HG02981 (cell line): ENCODE data around the gene GJC2.

Source experiments
- ATAC-seq: cut with Tn5 transposase; IDR thresholded peaks from one replicate; pipeline ENCODE4 v1.9.1; 2021; ENCODE audit warnings: mild to moderate bottlenecking, moderate library complexity; ENCODE audit not compliant: unreplicated experiment

The GJC2 gene

DNA sequence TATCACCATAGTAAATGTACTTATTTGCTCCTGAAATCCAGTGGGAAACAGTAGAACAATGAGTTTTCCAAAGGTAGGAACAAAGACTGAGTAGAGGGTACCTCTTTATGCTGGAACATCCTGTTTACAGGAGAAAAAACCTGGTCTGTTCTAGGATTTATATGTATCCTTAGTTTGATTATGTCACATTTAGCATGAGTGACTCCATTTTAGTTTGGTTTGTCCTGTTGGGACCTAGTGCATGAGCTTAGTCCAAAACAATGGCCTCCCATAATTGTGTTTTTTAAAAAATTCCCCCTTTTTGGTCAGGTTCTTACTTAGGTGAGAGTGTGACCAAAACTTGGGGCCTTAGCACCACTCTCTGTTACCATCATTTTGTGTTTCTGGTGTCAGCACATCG, 37.1 kb upstream of the GJC2 start:
- no peak for ATAC-seq

GRCh38 chr1:228114827-228115226, 34.9 kb upstream of the GJC2 start:
- no peak for ATAC-seq

DNA sequence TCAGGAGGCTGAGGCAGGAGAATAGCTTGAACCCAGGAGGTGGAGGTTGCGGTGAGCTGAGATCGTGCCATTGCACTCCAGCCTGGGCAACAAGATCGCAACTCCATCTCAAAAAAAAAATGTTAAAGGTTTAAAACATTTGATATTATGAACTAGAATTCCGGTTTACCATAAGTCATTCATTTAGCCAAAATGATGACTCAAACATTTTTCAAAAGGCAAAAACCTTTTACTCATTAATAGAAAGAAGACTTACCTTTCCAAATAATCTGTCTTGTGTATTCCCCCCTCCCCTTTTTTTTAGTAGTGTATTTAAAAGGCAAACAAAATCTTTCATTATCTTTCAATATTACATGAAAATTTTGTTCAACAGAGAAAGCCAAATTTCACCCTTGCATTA, 32.4 kb upstream of the GJC2 start:
- no peak for ATAC-seq

DNA sequence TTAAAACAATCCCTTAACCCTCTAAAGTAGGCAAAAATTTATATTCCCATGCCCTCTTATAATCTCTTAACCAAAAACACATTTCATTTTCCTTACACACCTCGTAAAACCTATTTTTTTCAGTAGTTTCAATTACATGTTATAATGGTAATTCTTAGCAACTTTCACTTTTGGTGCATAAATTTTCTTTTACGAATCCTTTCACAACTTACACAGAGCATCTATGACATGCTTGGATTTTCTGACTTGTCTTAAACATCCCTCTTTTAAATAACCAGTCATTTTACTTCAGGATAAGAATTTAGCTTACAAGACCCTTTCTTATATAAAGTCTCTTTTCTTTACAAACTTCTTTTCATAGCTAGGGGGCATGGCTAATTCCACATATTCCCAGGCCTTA, 31.7 kb upstream of the GJC2 start:
- no peak for ATAC-seq

DNA sequence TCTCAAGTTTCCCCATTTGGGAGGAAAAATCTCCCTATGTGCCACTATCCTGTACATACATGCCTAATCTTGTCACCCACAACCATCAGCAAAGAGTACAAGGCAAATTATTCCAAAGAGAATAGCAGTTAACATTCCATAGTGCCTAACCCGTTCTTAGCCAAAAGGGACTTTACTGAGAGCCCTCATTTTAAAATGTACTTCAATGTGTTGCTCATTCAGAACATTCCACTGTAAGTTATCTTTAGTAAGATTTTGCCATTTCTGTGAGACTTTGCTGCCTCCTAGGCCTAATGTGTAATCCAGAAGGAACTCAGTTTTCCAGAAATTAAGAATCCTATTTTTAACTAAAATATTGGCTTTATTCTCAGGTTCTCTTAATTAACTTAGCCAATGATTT, 29.4 kb upstream of the GJC2 start:
- ATAC-seq: no peak

DNA sequence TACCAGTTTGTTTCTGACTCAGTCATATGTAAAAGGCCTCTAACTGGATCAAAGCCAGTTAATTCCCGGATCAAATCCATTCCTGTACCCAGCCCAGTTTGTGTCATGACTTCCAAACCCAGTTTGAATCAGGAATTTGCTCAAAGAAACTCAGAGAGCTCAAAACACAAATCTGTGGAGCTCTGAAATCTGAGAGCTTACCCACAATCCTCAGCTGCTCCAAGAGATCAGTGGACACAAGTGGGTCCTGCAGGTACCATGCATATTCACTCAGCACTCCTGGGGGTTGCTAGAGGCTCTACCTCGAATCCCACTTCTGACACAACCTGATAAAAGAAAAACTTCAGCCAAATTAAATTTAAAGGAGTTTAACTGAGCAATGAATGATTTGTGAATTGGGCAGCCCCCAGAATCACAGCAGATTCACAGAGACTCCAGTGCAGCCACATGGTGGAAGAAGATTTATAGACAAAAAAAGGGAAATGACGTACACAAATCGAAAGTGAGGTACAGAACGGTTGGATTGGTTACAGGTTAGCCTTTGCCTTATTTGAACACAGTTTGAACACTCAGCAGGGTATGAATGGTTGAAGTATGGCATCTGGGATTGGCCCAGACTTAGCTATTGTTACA, 28.8 kb upstream of the GJC2 start:
- no peak for ATAC-seq

DNA sequence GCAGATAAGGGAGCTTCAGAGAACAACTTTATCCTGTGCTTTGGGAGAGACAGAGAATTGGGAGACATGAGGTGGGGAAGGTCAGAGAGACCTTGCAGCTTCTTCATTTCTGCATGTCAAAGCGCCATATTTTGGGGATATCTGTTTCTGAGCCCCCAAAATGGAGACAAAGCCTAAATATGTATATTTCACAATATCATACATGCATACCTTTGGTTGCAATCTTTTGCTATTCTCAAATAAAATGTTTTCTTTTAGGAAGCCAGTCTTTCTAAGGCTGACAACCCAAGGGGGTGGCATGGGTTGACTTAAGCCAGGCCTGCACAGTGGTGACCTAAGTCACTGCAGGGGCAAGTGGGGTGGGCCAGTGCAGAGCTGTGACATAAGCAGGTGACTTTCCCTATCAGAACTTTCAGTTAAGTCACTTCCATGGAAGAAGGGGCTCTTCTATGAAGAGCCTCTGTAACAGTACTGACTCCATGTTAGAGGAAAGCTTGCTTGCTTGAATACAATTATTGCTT, 26.7 kb upstream of the GJC2 start:
- no peak for ATAC-seq

- ATAC-seq: no peak
Observed at GRCh38 chr1:228123505-228123904, 26.2 kb upstream of the GJC2 start.

DNA sequence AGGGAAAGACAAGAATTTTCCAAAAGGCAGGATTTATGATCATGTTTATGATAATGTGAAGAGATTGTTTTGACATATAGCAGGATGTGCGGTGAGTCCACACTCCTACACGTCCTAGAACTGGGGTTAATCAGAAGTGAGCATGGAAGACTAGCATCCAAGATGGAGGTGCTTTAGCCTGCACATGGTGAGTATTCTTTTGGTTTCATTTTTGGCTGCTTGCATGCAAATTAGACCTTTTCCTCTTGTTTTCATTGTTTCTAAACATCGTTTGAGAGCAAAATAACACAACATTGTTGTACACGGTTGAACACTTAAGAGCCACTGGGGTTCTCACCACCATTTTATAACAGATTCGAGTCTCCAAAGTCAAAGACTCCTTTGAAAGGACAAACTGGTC, 24.5 kb upstream of the GJC2 start:
- ATAC-seq: no peak

GRCh38 chr1:228131766-228132165, 18.0 kb upstream of the GJC2 start:
- ATAC-seq: no peak

- ATAC-seq: no peak
Observed at GRCh38 chr1:228134591-228134990, 15.1 kb upstream of the GJC2 start.

DNA sequence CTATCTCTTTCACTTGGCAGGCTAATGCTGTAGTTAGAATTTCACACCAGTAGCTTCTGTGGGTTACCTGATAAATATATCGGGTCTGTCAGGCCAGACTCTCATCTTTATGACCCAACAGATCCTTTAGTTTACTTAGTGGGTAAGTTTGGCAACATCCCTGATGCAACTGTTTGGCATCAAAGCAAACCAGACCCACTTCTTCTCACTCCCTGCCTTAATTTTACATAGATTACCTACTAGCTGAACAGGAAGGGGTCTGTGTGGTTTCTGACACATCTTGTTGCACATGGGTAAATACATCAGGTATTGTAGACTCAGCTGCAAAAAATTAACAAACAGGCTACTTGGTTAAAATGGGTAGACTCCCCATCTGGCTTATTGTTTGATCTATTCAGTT, 12.8 kb upstream of the GJC2 start:
- ATAC-seq: no peak

DNA sequence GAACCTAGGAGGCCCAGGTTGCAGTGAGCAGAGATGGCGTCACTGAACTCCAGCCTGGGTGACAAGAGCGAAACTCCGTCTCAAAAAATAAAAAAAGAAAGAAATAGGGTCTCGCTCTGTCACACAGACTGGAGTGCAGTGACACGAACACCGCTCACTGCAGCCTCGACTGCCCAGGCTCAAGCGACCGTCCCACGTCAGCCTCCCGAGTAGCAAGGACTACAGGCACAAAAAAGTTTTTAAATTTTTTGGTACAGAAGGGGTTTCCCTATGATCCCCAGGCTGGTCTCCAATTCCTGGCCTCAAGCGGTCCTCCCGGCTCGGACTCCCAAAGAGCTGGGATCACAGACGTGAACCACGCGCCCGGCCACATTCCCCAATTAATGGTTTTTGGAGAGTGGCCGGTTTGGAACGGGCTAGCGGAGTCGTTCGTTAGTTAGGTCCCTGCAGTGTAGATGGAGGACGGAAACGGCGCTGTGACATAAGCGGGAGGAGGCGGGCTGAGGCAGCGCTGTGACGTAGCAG, 10.3 kb upstream of the GJC2 start:
- ATAC-seq: no peak

DNA sequence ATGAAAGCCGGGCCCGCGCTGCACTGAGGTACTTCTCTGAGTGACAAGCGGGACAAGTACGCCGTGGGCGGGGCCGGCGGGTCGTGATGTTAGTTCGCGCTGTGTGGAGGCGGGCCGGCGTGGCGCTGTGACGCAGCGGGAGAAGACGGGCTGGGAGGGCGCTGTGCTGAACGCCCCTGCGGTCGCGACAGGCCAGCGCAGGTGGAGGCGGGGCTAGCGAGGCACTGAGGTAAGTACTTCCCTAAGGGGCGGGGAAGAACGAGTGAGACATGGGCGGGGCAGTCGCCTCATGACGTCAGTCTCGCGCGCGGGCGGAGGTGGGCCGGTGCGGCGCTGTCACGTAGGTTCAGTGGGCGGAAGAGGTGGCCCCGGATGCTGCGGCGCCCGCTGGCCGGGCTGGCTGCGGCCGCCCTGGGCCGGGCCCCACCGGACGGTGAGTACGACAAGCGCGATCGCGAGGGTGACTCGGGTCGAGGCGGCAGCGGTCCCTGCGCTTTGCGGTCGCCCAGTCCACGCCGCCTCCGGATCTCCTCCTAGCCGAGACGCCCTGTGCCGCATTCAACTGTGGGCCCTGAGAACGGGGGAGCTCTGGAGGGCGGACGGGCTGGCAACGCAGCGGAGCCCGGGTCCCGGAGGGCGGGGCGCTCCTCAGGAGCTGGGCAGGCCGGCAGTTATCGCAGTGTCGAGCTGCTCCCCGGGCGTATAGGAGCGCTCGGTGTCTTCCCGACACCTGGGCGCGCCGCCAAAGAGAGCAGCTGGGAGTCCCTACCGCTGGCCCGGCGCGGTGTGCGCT, 9.6 kb upstream of the GJC2 start, which contains the start of gene GUK1:
Gene GUK1, plus strand, starts transcription at position 349 of the 793 bp plus-strand sequence. Its CDS starts 24 bp downstream, at position 373.
- peak; percentile 92 for ATAC-seq

DNA sequence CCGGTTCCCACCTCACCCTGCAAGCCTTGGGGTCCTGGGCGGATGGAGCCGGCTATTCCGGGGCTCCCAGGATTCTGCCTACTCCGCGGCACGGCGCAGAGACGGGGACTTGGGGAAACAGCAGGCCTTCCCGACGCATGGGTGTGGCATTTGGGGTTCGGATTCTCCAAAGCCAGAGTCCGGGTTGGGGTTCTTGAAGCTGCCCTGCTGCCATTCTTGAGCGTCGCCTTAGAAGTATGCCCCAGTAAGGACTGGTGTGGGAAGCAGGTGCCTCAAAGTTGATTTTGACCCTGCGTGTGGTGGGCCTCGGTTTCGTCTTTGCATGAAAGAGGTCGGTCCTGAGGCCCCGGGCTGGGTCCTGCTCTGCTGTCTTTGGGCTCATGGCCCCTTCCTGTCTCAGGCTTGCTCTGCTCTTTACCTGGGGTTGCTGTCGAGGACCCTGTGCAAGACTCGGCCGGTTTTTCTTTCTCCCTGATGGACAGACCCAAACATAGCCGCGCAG, 9.0 kb upstream of the GJC2 start:
- ATAC-seq: no peak

GRCh38 chr1:228141226-228142044, 8.3 kb upstream of the GJC2 start:
- no peak for ATAC-seq

DNA sequence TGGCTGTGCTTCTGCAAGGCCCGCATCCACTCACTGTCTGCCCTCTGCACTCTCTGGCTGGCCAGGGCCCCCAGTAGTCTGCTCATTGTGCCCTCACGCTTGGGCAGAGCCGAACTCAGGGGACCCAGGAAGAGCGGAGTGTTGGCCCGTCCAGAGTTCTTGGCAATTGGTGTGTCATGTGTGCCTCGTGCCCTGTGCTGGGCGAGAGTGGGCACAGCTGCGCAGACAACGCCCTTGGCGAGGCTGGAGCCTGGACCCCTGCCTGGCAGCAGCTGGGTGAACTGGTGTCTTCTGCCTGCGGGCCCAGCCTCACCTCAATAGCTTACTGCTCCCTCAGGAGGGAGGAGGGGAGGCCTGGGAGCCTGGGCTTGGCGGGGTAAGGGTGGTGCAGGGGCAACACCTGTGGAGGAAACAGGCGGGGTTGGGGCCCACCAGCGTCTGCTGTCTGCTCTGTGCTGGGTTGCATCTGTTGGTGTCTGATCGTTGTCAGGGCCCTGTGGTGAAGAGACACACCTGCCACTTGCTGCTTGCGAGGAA, 7.5 kb upstream of the GJC2 start:
- ATAC-seq: no peak

- no peak for ATAC-seq
Observed at GRCh38 chr1:228142701-228143136, 7.0 kb upstream of the GJC2 start.

DNA sequence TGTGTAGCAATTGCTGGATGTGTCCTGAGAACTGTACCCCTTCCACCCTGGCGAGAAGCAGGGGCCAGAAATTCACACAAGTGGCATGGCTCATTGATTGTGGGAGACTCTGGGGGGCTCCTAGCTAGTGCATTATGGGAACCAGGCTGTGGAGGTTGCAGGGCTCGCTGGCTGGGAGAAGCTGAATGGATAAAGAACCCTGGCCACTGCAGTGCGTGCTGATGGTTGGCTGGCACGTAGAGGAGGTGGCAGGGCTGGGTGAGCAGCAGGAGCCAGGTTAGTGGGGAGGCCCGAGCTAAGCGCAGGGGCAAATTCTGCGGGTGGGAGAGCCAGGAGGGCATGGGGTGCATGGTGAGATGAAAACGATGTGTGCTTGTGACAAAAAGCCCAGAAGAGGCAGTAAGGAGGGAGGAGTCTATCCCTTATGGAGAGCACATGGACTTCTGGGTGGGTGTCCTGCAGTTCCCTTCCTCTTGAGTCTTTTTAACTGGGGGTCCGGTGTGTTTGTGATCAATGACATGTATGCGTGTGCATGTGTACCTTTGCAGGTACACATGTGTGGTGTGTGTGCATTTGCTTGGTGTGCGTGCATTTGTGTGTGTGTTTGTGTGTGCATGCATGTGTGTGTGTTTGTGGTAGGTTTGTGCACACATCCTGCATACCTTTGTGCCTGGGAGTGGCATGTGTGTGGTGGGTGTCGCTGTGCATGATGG, 6.1 kb upstream of the GJC2 start:
- ATAC-seq: no peak
